HUES6 (cell line): ENCODE results near the gene FBXW10.
"Not testable (repeated sequence)": the region's sequence is repeated elsewhere in the genome, so short reads cannot be mapped to it uniquely, and the experiment has no call there.

Experiments
- H3K27ac ChIP-seq: 2 replicates; pipeline ENCODE4 v1.7.0; 2013; ENCODE audit warnings: low read depth, mild to moderate bottlenecking, low read length, inconsistent platforms
- H3K27me3 ChIP-seq: 2 replicates; pipeline ENCODE4 v1.6.1; 2013; ENCODE audit warnings: low read length; ENCODE audit not compliant: control insufficient read depth, insufficient read depth
- H3K36me3 ChIP-seq: 2 replicates; pipeline ENCODE4 v1.6.1; 2013; ENCODE audit warnings: low read length; ENCODE audit not compliant: control insufficient read depth, insufficient read depth
- H3K4me1 ChIP-seq: 2 replicates; pipeline ENCODE4 v1.6.1; 2013; ENCODE audit warnings: low read length; ENCODE audit not compliant: control insufficient read depth, insufficient read depth
- H3K4me3 ChIP-seq: 2 replicates; pipeline ENCODE4 v1.5.1; 2013; ENCODE audit warnings: low read depth, low read length
- H3K9ac ChIP-seq: one replicate; pipeline ENCODE4 v1.6.1; 2013; ENCODE audit warnings: mild to moderate bottlenecking, low read length
- H3K9me3 ChIP-seq: 2 replicates; pipeline ENCODE4 v1.6.1; 2013; ENCODE audit warnings: low read depth, low read length; ENCODE audit not compliant: control insufficient read depth, insufficient read depth

FBXW10 gene

DNA sequence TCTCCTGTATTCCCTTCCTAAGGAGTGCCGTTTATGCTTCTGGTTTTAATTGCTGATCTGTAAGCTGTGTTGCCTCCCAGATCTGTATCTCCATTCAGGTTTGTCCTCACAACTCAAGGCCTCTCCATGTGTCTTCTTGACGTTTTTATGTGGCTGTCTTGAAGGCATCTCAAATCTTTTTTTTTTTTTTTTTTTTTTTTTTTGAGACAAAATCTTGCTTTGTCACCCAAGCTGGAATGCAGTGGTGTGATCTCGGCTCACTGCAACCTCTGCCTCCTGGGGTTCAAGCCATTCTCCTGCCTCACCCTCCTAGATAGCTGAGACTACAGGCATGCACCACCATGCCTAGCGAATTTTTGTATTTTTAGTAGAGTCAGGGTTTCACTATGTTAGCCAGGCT, 51.0 kb downstream of the FBXW10 start:
- not testable (repeated sequence) for H3K9me3 ChIP-seq, H3K4me3 ChIP-seq, H3K4me1 ChIP-seq, H3K9ac ChIP-seq, H3K27me3 ChIP-seq, H3K27ac ChIP-seq
- H3K36me3 ChIP-seq: peaks cover 18% of the 10 kb centered on the region

DNA sequence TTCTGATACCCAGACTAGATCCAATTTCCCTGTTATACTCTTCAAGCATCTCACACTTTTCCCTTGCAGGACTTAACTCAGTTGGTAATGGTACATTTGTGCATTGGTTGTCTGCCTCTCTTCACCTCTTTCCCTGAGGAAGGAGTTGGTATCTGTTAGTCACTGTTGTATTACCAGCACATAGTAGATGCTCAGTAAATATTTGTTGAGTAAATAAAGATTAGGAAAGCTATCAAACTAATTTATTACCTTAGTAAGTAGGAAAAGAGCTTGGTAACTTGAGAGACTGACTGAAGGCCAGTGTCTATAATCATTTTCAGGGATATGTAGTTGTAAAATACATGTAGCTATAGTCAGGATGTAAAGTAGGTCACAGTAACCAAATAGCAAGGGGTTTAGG, 53.0 kb downstream of the FBXW10 start:
- not testable (repeated sequence) for H3K9ac ChIP-seq, H3K27me3 ChIP-seq, H3K4me3 ChIP-seq, H3K9me3 ChIP-seq, H3K27ac ChIP-seq, H3K4me1 ChIP-seq
- peaks cover 25% of the 10 kb centered on the region for H3K36me3 ChIP-seq

DNA sequence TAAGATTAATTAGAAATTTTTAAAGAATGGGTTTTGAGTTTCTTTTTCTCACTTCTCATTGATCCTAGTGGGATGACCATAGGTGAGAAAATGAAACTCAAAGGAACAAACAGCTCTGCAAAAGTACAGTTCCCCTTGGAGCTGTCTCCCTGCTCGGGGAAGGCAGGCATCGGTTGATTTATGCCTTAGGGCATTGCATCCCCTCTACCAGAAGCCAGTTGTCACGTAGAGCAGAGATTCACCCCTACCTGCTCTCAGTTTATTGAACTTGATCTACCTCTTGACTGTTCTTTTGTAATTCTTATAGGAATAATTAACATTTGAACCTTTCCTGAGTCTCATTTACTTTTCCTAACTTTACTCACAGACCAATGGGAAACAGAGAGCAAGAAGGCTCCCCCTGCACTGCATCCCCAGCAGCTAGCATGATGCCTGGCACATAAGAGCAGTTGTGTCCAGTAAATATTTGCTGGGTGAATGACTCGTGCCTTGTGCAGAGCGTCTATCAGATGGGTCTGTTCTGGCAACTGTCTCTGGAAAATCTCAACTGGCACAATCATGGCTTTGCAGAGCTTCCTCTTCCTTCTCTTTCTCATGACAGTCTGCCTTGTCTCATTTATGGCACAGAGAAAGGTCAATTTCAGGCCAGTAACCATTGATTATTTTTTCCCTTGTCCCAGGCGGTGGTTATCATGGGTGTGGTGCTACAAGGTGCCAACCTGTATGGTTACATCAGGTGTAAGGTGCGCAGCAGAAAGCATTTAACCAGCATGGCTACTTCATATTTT, 59.8 kb downstream of the FBXW10 start:
- H3K27ac ChIP-seq, H3K4me1 ChIP-seq, H3K27me3 ChIP-seq, H3K9me3 ChIP-seq, H3K9ac ChIP-seq, H3K4me3 ChIP-seq: not testable (repeated sequence)
- peaks cover 32% of the 10 kb centered on the region for H3K36me3 ChIP-seq

DNA sequence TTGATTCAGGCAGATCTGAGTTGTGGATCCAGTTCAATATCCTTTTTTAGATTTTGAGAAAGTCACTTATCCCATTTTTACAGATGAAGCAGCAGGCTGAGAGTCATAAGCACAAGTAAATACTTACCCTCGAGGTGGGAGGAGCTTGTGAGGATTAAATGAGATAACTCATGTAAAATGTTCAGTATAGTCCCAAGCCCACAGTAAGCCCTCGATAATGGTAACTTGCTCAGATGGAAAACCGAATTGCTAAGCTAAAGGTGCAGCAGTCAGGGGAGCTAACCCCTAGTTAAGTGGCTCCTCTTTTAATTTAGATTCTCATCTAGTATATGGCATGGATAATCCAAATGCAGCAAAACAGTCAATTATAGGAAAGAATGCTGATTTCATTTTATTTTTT, 72.1 kb downstream of the FBXW10 start:
- not testable (repeated sequence) for H3K27me3 ChIP-seq, H3K4me3 ChIP-seq, H3K36me3 ChIP-seq, H3K9me3 ChIP-seq, H3K4me1 ChIP-seq, H3K27ac ChIP-seq, H3K9ac ChIP-seq

DNA sequence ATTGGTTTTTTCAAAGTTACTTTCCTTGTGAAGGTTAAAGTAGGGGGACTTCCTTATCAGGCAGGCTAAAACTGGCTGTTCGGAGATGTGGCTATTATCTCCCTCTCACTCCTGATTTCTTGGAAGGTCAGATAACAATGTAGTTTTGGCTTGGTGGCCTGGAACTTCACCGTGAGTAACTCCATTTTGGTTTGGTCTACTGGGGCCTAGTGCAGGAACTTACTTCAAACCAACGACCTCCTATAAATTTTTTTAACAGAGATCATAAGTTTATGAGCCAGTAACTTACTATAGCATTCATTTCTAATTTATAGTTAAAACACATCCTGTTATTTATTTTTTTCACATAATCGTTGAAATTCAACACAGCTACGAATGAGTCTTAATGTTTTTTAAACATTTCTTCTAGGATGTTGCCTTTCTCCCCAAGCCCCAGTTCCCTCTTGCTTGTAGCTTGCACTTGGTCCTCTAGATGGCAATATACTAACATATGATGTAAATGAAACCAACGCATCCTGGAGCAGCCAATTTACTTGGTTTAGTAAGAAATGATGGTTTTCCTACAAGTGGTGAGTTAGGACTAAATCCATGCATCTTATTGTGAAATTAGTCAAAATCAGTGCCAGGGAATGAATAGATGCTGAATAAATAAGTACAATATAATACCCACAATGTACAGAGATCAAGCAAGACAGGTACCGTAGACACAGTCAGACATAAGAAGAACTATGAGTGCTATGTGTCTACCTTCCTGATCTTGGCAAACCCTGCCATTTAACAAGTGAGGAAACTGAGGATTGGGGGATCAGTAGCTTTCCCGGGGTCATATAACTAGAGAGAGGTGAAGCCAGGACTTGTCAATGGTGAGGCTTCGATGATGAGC, 72.9 kb downstream of the FBXW10 start:
- H3K27ac ChIP-seq: not testable (repeated sequence)

DNA sequence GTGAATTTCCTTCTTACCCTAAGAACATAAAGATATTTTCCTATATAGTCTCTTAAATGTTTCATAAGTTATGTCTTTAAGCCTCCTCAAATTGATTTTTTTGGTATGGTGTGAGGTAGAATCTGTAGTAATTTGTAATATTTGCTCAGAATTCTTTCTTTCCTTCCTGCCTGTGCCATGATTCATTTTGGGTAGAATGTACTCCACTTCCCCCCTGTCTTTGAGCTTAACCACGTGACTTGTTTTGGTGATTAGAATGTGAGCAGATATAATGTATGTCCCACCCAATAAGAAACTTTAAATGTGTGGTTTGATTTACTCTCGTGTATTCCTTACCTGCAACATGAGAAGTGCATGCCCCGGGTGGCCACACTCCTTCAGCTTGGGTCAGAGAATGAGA, 77.6 kb downstream of the FBXW10 start:
- not testable (repeated sequence) for H3K9ac ChIP-seq, H3K36me3 ChIP-seq, H3K27me3 ChIP-seq, H3K4me3 ChIP-seq, H3K4me1 ChIP-seq, H3K27ac ChIP-seq, H3K9me3 ChIP-seq

More for the DNA sequence above, 72.9 kb downstream of the FBXW10 start:
- not testable (repeated sequence) for H3K4me3 ChIP-seq, H3K27me3 ChIP-seq, H3K9me3 ChIP-seq, H3K36me3 ChIP-seq, H3K9ac ChIP-seq, H3K4me1 ChIP-seq

DNA sequence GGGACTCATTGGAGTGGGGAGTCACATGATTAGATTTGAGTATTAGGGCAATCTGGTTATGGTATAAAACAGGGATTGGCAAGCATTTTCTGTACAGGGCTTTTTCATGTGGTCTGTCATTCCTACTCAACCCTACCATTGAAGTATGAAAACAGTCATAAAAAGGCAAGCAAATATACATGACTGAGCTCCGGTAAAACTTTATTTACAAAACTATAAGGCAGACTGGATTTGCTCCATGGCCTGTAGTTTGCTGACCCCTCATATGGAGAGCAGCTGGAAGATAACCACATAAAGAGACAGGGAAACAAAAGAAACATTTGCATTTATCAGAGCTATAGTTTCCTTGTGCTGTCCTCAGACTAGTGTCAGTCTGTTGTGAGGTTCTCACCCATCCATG, 83.8 kb downstream of the FBXW10 start:
- not testable (repeated sequence) for H3K27ac ChIP-seq, H3K27me3 ChIP-seq, H3K9ac ChIP-seq, H3K4me3 ChIP-seq, H3K9me3 ChIP-seq, H3K36me3 ChIP-seq, H3K4me1 ChIP-seq
